GM21528 (cell line): Measurements from ENCODE around the gene BCAS1.

ENCODE experiments used
- ATAC-seq: cut with Tn5 transposase; IDR thresholded peaks from one replicate; pipeline ENCODE4 v1.9.1; 2021; ENCODE audit warnings: mild to moderate bottlenecking, moderate library complexity; ENCODE audit not compliant: unreplicated experiment, low FRiP score

The BCAS1 gene

DNA sequence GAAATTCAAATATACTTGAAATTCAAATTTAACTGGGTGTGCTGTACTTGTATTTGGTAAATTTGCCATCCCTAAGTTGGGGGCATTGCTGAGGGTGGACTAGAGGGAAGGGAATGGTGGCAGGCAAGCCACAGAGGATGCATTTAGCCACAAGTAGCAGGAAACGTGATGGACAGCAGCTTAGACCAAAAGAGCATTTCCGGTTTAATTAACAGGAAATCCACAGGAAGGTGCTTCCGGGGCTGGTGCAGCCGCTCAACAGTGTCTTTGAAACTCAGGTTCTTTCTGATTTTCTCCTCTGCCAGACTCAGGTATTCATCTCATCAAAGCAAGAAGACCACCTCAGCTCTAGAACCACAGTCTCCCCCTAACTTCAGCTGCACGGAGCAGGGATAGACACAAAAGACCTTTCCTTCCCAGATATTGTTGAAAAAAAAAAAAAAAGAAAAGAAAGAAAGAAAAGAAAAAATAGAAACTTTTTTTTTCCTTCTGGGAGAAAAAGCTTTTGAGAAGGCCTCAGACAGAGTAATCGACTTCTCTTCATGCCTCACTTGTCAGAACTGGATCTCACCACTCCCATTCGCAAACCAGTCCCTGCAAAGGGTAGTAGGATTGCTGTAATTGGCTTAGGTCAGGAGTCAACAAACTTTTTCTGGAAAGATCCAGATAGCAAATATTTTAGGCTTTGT lies 8.0 kb upstream of the BCAS1 start:
- ATAC-seq, result no peak

DNA sequence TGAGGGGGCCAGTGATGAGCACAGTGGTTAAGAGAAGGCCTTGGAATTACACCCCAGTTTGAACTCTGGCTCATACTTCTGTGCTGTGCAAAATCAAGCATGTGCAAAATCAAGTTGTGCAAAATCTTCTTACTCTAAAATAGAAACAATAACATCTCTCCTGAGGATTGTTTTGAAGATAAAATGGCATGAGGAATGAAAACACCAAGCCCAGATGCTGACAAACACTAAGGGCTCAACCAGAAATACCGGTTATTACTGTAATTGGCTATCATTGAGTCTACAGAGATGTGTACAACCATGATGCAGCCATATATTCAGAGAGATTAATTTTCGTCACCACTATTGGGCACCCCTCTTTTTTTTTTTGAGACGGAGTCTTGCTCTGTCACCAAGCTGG lies 5.9 kb upstream of the BCAS1 start:
- ATAC-seq, result no peak

DNA sequence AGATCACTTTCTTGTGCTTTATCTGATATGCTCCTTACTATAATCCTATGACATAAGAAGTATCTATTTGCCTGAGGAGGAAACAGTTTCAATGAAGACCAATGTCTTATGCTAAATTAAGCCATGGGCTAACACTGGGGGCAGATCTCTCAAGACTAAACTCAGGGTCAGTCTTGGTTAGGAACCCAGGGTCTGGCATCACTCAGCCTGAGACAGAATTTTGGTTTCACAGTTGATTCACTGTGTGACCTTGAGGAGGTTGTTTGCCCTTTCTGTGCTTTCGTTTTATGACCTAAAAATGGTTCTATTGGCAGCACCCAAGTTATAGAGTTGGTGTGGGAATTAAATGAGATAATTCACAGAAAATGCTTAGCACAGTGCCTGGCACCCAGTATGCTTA lies 4.9 kb upstream of the BCAS1 start:
- ATAC-seq, result no peak

DNA sequence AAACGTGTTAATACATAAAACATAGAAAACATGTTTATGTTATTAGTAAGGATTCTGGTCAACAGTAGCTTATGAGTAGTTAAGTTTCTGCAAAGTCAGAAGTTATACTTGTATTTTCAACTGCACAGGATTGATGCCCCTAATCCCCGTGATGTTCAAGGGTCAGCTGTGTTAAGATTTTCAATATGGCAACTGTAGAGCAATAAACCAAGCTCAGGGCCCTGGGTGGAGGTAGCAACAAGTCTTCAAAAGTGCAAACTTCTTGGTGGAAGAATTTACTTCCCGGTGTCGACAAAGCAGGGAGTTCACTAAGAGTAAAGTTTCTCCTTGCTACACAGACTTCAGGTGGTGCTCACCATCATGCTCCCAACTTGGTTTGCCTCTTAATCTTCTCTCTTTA lies 4.1 kb upstream of the BCAS1 start:
- ATAC-seq, result no peak

DNA sequence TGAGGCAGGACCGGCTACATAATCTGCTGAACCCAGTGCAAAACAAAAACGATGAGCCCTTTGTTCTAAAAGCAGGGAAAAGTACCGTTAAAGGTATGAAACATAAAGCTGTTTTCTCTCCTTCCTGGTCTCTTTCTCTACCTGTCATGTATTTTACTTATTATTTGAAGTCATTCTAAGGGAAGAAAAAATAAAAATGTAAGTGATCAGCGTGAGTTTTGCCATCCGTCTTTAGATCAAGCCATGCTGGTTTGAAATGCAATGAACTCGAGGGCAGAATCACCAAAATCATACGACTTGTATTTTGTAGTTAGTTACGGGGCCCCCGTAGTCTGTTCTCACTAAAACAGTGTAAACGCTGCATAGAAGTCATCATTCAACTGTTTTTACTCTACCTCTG lies 2.9 kb upstream of the BCAS1 start:
- ATAC-seq, result no peak

DNA sequence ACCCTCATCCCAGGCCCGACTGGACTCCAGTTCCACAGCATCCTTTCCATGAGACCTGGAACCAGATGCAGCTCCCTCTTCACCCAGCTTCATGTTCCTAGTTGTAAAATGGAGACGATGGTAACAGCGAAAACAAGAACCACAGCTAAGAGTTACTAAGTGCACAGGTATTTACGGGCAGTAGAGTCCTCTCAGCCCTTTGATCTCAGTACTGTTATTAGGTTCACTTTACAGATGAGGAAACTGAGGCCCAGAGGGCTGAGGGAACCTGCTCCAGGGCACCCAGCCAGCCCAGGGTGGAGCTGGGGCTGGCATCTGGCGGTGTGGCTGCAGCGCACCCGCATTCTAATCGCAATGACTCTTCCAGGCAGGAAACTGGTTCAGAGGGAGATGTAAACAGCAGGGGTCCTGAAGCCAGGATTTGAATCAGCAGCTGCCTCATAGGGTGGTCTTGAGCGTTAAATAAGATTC lies 858 bp downstream of the BCAS1 start:
- ATAC-seq, result no peak

DNA sequence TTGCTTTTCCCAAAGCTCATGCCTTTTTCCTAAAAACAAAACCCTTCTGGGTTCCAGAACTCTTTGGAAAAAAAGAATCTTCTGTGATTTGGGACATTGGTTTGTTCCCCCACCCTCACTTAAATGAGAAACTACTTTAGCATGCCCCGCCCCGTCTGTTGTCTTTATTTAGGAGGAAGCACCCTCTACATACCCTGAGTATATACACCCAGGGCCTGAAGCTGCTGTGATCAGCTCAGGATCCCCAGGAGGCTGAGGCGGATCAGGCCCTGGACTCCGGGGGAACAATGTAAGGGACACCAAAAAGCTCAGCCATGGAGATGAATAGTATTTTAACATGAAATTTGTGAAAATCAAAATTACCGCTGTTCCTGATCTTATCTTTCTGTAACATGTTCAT lies 1.4 kb downstream of the BCAS1 start:
- ATAC-seq, result no peak

DNA sequence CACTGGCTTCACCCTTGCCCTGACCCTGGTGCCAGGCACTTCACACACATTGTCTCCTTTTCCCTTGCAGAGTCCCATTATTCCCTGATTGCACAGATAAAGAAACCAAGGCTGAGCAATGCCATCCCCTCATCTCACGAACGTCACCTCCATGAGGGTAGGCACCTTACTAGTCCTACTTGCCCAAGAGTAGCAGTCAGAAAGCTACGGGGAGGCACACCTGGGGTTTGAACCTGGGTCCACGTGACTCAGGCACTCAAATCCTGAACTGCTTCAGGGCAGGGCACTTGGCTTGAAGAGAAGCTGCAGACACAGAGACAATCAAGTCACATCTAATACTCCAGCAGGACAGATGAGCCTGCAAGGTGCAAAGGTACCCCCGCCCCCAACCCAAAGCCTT lies 1.9 kb downstream of the BCAS1 start:
- no peak for ATAC-seq

DNA sequence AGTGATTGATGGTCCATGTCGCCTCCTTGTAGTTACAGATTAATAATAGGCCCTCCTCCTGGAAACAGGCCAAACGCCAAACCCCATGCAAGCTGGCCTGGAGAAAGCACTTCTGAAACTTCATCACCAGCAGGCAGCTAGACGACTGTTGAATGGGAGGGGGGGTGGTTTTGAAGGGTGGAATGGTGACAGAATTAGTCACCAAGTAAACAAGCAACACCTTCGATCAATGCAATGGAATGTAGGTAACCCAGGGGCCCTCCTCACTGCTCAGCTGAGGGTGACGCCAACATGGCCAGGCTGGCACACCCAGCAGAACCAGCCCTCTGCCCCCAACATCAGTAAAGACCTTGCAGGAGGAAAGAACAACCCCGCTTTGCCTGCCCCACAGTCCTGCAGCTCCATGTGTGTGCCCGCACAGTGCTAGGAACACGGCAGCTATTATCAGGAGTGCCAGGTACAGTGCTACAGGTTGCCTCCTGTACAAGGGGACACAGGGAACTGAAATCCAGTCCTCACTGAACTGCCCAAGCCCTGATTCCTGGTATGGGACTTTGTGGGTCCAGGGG lies 2.7 kb downstream of the BCAS1 start:
- no peak for ATAC-seq

DNA sequence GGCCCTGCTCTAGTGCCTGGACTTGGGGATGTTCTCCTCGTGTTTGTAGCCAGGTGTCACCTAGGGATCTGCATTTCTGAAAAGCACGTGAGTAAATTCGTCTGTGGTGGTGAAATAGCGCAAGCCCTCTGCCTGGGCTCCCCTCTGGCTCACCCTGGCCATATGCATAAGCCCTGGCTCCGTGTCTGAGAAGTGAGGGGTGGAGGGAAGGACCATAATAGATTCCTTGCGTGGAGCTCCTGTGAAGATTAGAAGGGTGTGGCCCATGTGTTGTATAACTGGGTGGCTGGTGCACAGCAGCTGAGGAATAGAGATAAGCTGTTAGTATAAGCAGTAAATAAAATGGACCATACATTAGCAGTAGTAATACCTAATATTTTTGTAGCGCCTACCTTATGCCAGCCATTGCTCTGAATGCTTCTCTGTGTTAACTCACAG lies 4.8 kb downstream of the BCAS1 start:
- ATAC-seq, result no peak

DNA sequence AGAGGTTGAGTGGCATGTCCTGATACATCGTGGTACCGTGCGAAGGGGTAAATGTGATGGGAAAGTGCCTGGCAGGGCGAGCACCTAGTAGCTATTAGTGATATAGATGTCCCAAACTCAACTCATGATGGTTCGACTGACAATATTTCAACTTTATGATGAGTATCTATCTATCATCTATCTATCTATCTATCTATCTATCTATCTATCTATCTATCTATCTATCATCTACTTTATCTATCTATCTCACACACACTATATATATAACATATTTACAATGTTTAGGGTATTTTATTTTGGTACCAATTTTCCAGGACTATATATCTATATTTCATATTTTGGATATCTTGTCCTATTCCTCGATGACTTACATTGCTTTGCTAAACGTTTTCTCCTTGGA lies 5.5 kb downstream of the BCAS1 start:
- no peak for ATAC-seq

DNA sequence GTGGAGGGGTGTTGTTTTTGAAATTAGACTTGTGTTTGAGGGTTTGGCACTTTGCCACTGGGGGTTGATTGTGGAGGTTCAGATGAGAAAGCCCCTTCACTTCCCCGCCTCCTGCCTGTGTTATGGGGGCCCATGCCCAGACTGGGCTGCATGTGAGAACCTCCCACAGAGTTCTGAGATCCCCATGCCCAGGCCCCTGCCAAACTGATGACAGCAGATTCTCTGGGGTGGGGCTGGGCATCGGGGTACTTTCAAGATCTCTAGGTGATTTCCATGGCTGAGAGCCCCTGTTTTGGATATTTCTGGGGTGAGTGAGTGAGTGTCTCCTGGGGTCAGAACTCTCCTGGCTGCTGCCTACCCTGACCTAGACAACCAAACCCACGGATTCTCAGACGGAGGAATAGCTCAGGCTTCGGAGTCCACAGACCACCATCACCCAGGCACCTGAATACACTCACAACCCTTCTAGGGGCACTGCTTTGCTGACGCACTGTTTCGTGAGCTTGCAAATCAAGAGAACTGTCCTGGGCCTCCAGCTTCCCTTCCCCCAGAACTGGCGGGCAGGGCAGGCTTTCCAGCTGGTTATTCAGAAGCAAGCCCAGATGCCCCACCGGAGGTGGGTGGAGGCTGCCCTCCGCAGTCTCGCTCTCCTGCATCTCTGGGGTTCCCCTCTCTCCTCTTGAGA lies 6.3 kb downstream of the BCAS1 start:
- ATAC-seq, result peak; percentile 31

DNA sequence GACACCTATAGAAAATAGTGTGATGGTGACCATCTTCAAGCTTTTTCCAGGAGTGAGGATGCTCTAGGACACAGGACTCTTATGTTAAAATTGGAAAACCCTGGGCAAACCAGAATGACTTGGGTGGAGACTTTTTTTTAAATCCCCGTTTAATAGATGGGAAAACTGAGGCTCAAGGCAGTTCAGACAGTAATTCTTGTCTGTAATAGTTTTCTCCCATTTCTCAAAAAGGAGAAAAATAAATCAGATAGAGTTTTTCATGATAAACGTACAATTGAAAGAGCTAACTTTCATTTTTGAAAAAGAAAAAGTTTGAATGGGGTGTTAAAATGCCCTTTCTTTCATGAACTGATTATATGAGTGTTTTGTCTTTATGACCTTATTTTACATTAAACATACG lies 6.8 kb downstream of the BCAS1 start:
- ATAC-seq, result no peak

DNA sequence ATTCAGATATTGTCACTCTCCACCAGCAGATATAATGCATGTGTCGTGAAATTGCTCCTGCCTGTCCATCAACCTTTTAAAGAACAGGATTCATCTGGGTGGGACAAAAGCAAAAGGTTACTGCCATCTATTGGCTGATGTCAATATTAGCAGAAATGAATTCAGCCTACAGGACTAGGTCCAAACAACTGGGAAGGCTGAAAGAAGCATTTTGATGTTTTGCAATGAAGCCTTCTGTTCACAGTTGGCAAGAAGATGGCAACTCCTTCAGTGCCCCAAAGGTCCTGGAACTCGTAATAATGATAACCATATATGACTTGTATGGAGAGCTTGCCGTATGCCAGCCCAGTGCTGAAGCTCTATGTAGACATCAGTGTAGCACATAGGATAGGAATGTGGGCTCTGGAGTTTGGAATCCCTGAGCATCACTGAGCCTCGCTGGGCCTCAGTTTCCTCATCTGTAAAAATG lies 7.5 kb downstream of the BCAS1 start:
- peak; percentile 42 for ATAC-seq

DNA sequence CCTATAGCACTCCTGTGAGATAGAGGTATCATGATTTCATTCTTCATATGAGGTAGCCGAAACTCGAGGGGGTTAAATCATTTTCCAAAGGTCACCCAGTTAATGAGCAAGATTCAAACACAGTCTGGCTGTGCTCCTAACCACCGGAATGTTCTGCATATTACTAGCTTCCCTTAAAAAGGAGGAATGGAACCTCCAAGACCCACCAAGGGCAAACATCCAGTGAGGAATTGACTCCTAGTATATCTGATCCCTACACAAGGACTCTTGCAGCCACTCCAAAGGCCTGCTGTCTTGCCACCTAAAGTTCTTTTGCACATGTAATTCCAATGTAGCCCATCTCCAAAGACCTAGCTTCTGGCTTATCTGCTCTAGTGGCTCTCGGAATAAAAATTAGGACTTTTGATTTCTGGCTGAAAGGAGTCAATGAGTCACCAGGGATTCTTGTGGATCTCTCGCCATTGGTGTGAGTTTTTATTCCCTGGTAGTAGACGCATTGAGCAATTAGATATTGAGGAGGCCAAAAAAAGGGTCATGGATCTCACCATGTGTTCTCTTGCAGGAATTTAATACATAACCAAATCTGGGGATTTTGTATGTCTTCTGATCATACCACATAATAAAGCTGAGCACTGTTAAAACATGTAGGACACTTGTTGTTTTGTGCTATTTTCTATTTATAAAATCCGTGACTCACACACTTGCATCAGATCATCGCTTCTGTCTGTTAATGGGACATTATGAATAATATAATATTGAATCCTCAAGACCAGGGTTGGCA lies 9.1 kb downstream of the BCAS1 start:
- no peak for ATAC-seq

DNA sequence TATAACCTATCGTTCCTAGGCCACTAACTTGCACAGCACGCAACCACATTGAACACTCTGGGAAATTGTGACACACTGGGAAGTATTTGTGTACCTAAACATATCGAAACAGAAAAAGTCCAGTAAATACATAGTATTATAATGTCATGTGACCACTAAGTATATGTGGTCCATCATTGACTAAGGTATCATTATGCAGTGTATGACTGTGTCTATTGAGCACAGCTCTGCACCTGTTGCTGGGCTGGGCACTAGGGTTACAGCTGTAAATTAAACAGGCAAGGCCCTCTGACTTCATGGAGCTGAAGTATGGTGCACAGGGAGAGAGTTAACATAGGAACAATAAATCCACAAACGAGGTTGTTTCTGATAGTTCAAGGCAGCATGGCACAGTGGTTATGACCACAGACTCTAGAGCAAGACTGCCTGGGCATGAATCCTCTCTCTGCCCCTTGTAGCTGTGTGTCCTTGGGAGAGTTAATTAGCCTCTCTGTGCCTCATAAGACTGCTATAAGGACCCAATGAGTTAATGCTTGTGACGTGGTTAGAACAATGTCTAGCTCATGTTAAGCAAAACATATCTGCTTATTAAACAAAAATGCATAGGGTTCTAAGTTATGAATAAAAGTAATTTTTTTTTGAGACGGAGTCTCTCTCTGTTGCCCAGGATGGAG lies 10.6 kb downstream of the BCAS1 start:
- ATAC-seq, result no peak

DNA sequence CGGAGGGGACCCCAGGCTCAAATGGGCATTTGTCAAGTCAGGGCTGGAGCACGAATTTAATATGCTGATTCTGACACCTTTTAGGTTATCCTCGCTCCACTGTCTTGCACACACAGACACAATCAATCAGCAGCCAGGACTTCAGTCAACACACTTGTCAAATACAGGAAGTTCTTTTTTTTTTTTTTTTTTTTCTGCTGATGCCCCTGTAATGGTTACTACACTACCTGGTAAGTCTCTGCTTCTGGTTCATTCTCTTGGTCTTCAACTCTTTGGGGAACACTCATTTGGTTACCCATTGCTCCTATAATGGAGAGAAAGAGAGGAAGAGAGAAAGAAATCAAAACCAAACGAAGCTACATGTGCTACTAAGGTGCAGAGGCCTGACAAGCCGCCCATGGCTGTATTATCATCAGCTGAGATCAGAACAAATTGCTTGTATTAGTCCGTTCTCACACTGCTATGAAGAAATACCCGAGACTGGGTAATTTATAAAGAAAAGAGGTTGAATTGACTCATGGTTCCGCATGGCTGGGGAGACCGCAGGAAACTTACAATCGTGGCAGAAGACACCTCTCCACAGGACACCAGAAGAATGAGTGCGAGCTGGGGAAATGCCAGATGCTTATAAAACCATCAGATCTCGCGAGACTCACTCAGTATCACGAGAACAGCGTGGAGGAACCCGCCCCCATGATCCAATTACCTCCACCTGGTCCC lies 11.8 kb downstream of the BCAS1 start:
- peak; percentile 48 for ATAC-seq

DNA sequence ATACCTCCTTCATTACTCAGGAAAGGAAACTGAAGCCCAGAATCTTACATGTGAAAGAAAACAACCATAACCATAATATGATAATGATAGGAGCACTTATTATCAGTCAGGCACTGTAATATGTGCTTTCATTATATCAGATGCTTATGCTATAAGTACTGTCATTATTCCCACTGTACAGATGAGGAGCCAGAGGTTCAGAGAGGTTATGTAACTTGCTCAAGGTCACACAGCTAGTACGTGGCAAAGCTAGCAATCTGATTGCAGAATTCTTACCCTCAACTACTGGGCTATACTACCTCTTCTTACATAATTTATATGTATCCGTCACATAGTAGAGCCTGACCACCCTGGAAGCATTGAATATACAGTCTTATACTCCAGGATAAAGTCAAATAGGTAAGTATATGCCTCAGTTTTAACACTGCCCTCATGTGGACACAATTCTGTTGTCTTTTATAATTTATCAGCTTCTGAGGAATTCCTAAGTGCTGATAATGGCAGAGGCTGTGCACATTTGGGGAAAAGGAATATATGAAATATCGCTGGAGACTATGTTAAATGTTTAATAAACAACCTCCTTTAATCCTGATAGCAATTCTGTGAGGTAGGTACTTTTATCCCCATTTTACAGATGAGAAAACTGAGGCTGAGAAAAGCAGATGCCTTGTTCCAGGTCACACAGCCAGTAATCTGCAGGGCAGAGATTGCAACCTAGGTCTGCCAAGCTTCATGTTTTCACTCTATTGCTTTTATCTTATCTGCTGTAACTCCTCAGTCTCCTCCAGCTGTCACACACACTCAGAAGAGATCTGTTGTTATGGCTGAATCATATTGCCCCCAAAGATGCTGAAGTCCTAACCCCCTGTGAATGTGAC lies 13.4 kb downstream of the BCAS1 start:
- no peak for ATAC-seq

DNA sequence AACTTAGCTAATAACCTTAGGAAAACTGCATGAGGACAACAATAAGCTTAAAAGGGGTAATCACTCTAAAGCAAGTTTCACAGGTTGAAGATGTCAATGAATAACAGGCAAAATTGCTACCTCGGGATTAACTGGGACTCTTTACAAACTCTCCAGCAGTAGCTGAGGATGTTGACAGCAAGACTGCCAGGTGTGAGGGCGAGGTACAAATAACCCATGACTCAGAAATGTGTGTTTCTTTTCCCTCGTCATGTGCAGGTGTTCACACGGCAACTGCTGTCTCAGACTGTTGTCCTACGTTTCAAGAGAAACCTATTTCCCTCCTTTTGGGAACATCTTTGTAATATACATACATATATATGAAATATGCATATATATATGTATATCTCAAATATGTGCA lies 15.9 kb downstream of the BCAS1 start:
- ATAC-seq, result no peak
